OCI-LY7 (cell line): ENCODE data around the gene COL18A1. TPM values are rescaled to one million over a fixed set of nuclear protein-coding genes. Genes with fewer than 3 reads are reported as not detected.

Source experiments
- BruUV-seq: library from RNA; stranded (reverse); fragments of 400-500 nt; replicated peaks from 2 replicates; lab custom pipeline; 2021; lab: Mats Ljungman, UMichigan
- CTCF ChIA-PET: fragments of 300-600 bp; sonication (Branson Sonifier 250); formaldehyde crosslinking; loops from one replicate; lab custom pipeline; 2022; ENCODE audit warnings: antibody characterized with exemption; ENCODE audit not compliant: unreplicated experiment; lab: Charles Lee
- POLR2A ChIA-PET: fragments of 300-600 bp; sonication (Branson Sonifier 250); formaldehyde crosslinking; loops from one replicate; lab custom pipeline; 2022; ENCODE audit warnings: antibody characterized with exemption; lab: Charles Lee
- DNase-seq: peaks from one replicate; pipeline ENCODE4 v3.0.0-alpha.2; 2015; ENCODE audit warnings: low spot score
- H2AFZ ChIP-seq: fragments of 200-600 bp; sonication (generic), shearing (Covaris generic); 2 replicates; pipeline ENCODE4 v1.6.1; 2014; ENCODE audit warnings: mild to moderate bottlenecking, antibody characterized with exemption, low read length, moderate library complexity
- H3K27ac ChIP-seq: fragments of 200-600 bp; sonication (generic); 2 replicates; pipeline ENCODE4 v1.5.1; 2014; ENCODE audit warnings: mixed run types, low read depth, mild to moderate bottlenecking, moderate library complexity, low read length, inconsistent platforms; ENCODE audit not compliant: poor library complexity, severe bottlenecking
- H3K36me3 ChIP-seq: fragments of 200-600 bp; sonication (generic); 2 replicates; pipeline ENCODE4 v1.6.1; 2014; ENCODE audit warnings: mild to moderate bottlenecking, antibody characterized with exemption, low read length, moderate library complexity, mixed read lengths; ENCODE audit not compliant: insufficient read depth
- H3K4me1 ChIP-seq: fragments of 200-600 bp; sonication (generic); 2 replicates; pipeline ENCODE4 v1.5.1; 2014; ENCODE audit warnings: mild to moderate bottlenecking, low read length; ENCODE audit not compliant: insufficient read depth, poor library complexity, severe bottlenecking
- H3K4me2 ChIP-seq: fragments of 200-600 bp; sonication (generic); 2 replicates; pipeline ENCODE4 v1.6.1; 2014; ENCODE audit warnings: mild to moderate bottlenecking, low read length
- H3K4me3 ChIP-seq: fragments of 200-600 bp; sonication (generic); 2 replicates; pipeline ENCODE4 v1.5.1; 2014; ENCODE audit warnings: mild to moderate bottlenecking, low read depth, low read length; ENCODE audit not compliant: poor library complexity, severe bottlenecking
- H3K79me2 ChIP-seq: fragments of 200-600 bp; sonication (generic); 2 replicates; pipeline ENCODE4 v1.6.1; 2016; ENCODE audit warnings: low read depth, mild to moderate bottlenecking, low read length, moderate library complexity, mixed read lengths; ENCODE audit not compliant: insufficient read depth
- H3K9me2 ChIP-seq: fragments of 200-600 bp; sonication (generic); 2 replicates; pipeline ENCODE4 v1.6.1; 2016; ENCODE audit warnings: mild to moderate bottlenecking, low read length, mixed read lengths; ENCODE audit not compliant: insufficient read depth
- H3K9me3 ChIP-seq: fragments of 200-600 bp; sonication (generic); 2 replicates; pipeline ENCODE4 v1.6.1; 2014; ENCODE audit warnings: mild to moderate bottlenecking, mixed run types, low read length, mixed read lengths
- H4K20me1 ChIP-seq: fragments of 200-600 bp; sonication (generic); 2 replicates; pipeline ENCODE4 v1.6.1; 2014; ENCODE audit warnings: mild to moderate bottlenecking, antibody characterized with exemption, low read length, moderate library complexity, mixed read lengths; ENCODE audit not compliant: insufficient read depth
- EZH2phosphoT487 ChIP-seq: fragments of 200-600 bp; sonication (generic); IDR thresholded peaks from 2 replicates; pipeline ENCODE4 v1.6.1; 2018; ENCODE audit warnings: low read depth, borderline replicate concordance, mild to moderate bottlenecking, mixed run types, antibody characterized with exemption, low read length, moderate library complexity, mixed read lengths
- intact Hi-C: fragments of 100-400 bp; cut with micrococcal nuclease; formaldehyde crosslinking; loops from one replicate; pipeline ENCODE4 v1.10.0; 2022; ENCODE audit not compliant: unreplicated experiment
- total RNA-seq, 2 experiments: library from RNA; depleted of rRNA in 1 of 2; stranded (reverse); fragments of >200 nt in 1 of 2; shearing (Covaris generic) in 1 of 2; gene quantifications; 2 replicates each; pipeline ENCODE4 v1.2.3, GENCODE V29; 2014 to 2022
- TF ChIP-seq, protein P1 (sequence below): fragments of 200-600 bp; sonication (generic); conservative IDR thresholded peaks from 2 replicates; pipeline ENCODE4 v1.5.1; 2014; ENCODE audit warnings: mild to moderate bottlenecking, antibody characterized with exemption, low read length, moderate library complexity, mixed read lengths

COL18A1 gene
- total RNA-seq, 2 experiments from 2014 or later: 0.23 to 7.4 TPM

- no peaks in the 10 kb centered on the region for H3K9me2 ChIP-seq
- ChIA-PET POLR2A (no interaction called here), CTCF (no interaction called here)
- BruUV-seq: no TSS peak
- no peak overlapping the region for H2AFZ ChIP-seq
- no peak overlapping the region for H3K4me3 ChIP-seq
- H3K79me2 ChIP-seq: no peaks in the 10 kb centered on the region
- no peaks in the 10 kb centered on the region for H3K36me3 ChIP-seq
- no peak for DNase-seq
- peaks cover 5% of the 10 kb centered on the region for H3K4me1 ChIP-seq
- intact Hi-C loops: no loop called here
- no peaks in the 10 kb centered on the region for H4K20me1 ChIP-seq
- TF ChIP-seq, protein P1, sequence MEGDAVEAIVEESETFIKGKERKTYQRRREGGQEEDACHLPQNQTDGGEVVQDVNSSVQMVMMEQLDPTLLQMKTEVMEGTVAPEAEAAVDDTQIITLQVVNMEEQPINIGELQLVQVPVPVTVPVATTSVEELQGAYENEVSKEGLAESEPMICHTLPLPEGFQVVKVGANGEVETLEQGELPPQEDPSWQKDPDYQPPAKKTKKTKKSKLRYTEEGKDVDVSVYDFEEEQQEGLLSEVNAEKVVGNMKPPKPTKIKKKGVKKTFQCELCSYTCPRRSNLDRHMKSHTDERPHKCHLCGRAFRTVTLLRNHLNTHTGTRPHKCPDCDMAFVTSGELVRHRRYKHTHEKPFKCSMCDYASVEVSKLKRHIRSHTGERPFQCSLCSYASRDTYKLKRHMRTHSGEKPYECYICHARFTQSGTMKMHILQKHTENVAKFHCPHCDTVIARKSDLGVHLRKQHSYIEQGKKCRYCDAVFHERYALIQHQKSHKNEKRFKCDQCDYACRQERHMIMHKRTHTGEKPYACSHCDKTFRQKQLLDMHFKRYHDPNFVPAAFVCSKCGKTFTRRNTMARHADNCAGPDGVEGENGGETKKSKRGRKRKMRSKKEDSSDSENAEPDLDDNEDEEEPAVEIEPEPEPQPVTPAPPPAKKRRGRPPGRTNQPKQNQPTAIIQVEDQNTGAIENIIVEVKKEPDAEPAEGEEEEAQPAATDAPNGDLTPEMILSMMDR: no peak
- no peak for TF ChIP-seq EZH2phosphoT487
- no peaks in the 10 kb centered on the region for H3K9me3 ChIP-seq
- no peak overlapping the region for H3K27ac ChIP-seq
- H3K4me2 ChIP-seq: no peak overlapping the region
These were observed 72.5 kb downstream of the COL18A1 start for GRCh38 chr21:45477176-45478114.

DNA sequence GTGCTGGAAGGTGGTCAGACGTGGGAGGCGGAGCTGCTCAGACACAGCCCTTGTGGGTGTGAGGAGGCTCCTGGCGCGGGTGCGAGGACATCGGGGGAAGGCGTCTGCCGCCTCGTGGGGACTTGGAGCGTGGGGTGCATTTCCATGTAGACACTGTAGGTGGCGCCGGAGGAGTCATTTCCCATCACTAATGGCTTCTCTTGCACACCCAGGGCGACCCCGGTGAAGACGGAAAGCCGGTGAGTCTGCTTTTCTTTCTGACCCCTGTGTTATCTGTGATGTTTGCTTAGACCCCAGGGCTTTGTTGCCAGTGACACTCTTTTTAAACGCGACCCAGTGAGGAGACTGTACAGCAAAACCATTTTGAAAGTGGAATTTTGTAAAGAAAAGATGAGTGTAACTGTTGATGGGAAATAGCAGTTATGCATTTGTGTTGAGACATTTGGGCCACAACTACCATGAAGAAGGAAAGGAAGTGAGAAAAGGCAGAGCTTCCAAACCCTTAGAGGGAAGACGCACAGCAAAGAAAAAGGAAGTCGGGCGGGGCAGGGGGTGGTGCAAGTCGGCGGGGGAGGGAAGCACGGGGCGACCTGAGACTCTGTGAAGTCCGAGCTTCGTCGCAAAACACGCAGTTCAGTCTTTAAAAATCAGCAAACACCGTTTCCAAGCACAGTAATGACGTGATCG, 73.3 kb downstream of the COL18A1 start:
- no TSS peak for BruUV-seq
- H3K4me1 ChIP-seq: peaks cover 5% of the 10 kb centered on the region
- peak; percentile 16 for DNase-seq
- H2AFZ ChIP-seq: peak overlapping the region; percentile 43; the same call in 1 of the 2 replicates
- no peak overlapping the region for H3K4me3 ChIP-seq
- ChIA-PET CTCF (no interaction called here), POLR2A (no interaction called here)
- H3K9me2 ChIP-seq: no peaks in the 10 kb centered on the region
- H3K36me3 ChIP-seq: no peaks in the 10 kb centered on the region
- no peaks in the 10 kb centered on the region for H3K79me2 ChIP-seq
- intact Hi-C loops: no loop called here
- H3K27ac ChIP-seq: no peak overlapping the region
- no peak for TF ChIP-seq EZH2phosphoT487
- TF ChIP-seq, protein P1: peak; percentile 68
- H3K4me2 ChIP-seq: peak overlapping the region; percentile 22; the same call in 1 of the 2 replicates
- no peaks in the 10 kb centered on the region for H3K9me3 ChIP-seq
- no peaks in the 10 kb centered on the region for H4K20me1 ChIP-seq
